Lung (tissue), 12 donors: ENCODE measurements around the gene FAM222A. TPM values are rescaled to one million over a fixed set of nuclear protein-coding genes. Genes with fewer than 3 reads are reported as not detected.

Experiments used
- ATAC-seq: fragments of 200-7000 bp; cut with Tn5 transposase; one replicate; pipeline ENCODE4 v1.9.1; 2020; ENCODE audit warnings: moderate number of reproducible peaks; ENCODE audit not compliant: insufficient read depth, low FRiP score
- DNase-seq, 3 donors: peaks; one replicate each; pipeline ENCODE4 v3.0.0-alpha.2; 2013 to 2017
- H3K27ac ChIP-seq, 2 donors: one replicate each; pipeline ENCODE4 v1.5.1; 2013; ENCODE audit warnings: mild to moderate bottlenecking in 2 of 2, moderate library complexity in 2 of 2, control low read depth in 1 of 2, inconsistent platforms in 1 of 2, low read depth in 1 of 2, low read length in 1 of 2
- H3K27me3 ChIP-seq, 3 donors: one replicate each; pipeline ENCODE4 v1.5.1; 2013; ENCODE audit warnings: low read length in 2 of 3; ENCODE audit not compliant: control insufficient read depth in 3 of 3, insufficient read depth in 3 of 3
- H3K36me3 ChIP-seq, 4 donors: one replicate each; pipeline ENCODE4 v1.5.1; 2013; ENCODE audit warnings: low read length in 4 of 4, mild to moderate bottlenecking in 1 of 4, moderate library complexity in 1 of 4; ENCODE audit not compliant: control insufficient read depth in 4 of 4, insufficient read depth in 4 of 4
- H3K4me1 ChIP-seq, 5 donors: one replicate each; pipeline ENCODE4 v1.5.1; 2013; ENCODE audit warnings: low read length in 5 of 5, mild to moderate bottlenecking in 2 of 5, moderate library complexity in 1 of 5; ENCODE audit not compliant: control insufficient read depth in 5 of 5, insufficient read depth in 5 of 5
- H3K4me3 ChIP-seq: one replicate; pipeline ENCODE4 v1.5.1; 2013; ENCODE audit warnings: mild to moderate bottlenecking, control low read depth, moderate library complexity
- H3K9ac ChIP-seq, 2 donors: one replicate each; pipeline ENCODE4 v1.5.1; 2013; ENCODE audit warnings: low read length in 2 of 2, control low read depth in 1 of 2; ENCODE audit not compliant: insufficient read depth in 1 of 2
- H3K9me3 ChIP-seq, 4 donors: one replicate each; pipeline ENCODE4 v1.5.1; 2013; ENCODE audit warnings: low read length in 3 of 4, mild to moderate bottlenecking in 1 of 4, moderate library complexity in 1 of 4; ENCODE audit not compliant: control insufficient read depth in 4 of 4, insufficient read depth in 3 of 4
- WGBS, 2 donors: extraction: QIAGEN DNeasy Blood & Tissue Kit; methylation state at CpG; one replicate each; pipeline ENCODE4 v1.1.7; 2013; 5-methylcytosine and 5-hydroxymethylcytosine counted together
- polyA plus RNA-seq, 2 donors: library from polyadenylated mRNA; stranded (reverse); fragments of 200-250 nt; gene quantifications; one replicate each; pipeline ENCODE4 v1.2.1, GENCODE V29; 2013
- total RNA-seq, 2 donors: library from RNA; depleted of rRNA in 1 of 2; stranded (reverse); fragments of >200 nt in 1 of 2; gene quantifications; one replicate each; pipeline ENCODE4 v1.2.1, GENCODE V29; 2014 to 2021
- TF ChIP-seq, protein P1 (sequence below): IDR thresholded peaks from 2 replicates; pipeline ENCODE4 v1.5.1; 2012; ENCODE audit warnings: mild to moderate bottlenecking; ENCODE audit errors: control extremely low read depth, extremely low read depth
- donor health status: control.
- donor health status: control.
- donor health status: Bipolar disorder and iron deficiency.
- donor health status: healthy.
- donor health status: DM: yes; HTN: yes; CAD: no.

The FAM222A gene
- total and polyA plus RNA-seq, 4 donors: 0.28 to 2.6 (median 1.1) TPM

DNA sequence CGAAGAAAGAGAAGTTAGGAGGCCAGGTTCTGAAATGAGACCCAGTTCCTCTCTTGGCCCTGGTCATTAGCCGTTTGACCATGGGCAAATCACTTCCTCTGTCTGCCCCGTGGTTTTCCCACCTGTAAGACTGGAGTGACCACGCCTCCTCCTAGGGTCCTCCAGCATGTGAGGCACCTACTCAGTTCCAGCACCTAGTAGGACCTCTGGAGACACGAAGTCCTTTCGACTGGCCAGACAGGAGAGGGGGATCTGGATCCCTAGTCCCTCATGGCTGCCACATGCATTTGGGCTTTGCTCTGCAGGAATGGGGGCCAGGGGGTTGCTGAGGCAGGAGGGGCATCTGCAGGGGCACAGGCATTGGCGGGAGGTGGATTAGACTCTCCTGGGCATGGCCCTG, 103.2 kb downstream of the FAM222A start:
- no peak for DNase-seq
- 65 to 79% methylated on average over 7 of the region's 7 CpGs for WGBS, 2 donors

DNA sequence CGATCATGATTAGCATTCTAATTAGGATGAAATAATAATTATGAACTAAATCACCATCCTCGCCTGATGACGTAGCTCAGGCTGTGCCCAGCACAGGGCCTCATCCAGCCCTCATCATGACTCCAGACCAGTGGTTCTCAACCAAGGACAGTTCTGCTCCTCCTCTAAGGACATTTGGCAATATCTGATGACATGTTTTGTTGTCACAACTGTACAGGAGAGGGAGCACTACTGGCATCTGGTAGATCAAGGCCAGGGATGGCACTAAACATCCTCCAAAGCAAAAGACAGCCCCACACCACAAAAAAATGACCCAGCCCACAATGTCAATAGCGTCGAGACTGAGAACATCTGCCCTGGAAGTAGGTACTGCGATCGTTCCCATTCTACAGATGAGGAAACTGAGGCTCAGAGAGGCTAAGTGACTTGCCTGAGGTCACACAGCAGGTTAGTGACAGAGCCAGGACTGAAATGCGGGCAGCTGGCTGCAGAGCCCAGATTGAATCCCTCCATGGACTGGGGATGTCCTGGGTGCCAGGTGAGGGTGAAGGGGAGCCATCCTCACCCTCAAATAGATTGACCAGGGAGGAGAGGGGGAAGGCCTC, 104.1 kb downstream of the FAM222A start:
- H3K4me1 ChIP-seq: peaks cover 0 to 5% (median 0%) of the 10 kb centered on the region in 5 donors
- H3K27ac ChIP-seq: no peak overlapping the region
- H3K27me3 ChIP-seq: no peaks in the 10 kb centered on the region
- WGBS, 2 donors: 93 to 94% methylated on average over 8 of the region's 8 CpGs
- ATAC-seq (no peak), DNase-seq (no peak)
- TF ChIP-seq, protein P1, sequence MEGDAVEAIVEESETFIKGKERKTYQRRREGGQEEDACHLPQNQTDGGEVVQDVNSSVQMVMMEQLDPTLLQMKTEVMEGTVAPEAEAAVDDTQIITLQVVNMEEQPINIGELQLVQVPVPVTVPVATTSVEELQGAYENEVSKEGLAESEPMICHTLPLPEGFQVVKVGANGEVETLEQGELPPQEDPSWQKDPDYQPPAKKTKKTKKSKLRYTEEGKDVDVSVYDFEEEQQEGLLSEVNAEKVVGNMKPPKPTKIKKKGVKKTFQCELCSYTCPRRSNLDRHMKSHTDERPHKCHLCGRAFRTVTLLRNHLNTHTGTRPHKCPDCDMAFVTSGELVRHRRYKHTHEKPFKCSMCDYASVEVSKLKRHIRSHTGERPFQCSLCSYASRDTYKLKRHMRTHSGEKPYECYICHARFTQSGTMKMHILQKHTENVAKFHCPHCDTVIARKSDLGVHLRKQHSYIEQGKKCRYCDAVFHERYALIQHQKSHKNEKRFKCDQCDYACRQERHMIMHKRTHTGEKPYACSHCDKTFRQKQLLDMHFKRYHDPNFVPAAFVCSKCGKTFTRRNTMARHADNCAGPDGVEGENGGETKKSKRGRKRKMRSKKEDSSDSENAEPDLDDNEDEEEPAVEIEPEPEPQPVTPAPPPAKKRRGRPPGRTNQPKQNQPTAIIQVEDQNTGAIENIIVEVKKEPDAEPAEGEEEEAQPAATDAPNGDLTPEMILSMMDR: no peak
- H3K9ac ChIP-seq: no peak overlapping the region
- no peak overlapping the region for H3K4me3 ChIP-seq
- peaks cover 0 to 3% (median 0%) of the 10 kb centered on the region in 4 donors for H3K36me3 ChIP-seq
- no peaks in the 10 kb centered on the region for H3K9me3 ChIP-seq

More for the DNA sequence above, 103.2 kb downstream of the FAM222A start:
- Histone ChIP-seq H3K27me3 (no peaks in the 10 kb centered on the region), H3K4me3 (no peak overlapping the region), H3K4me1 (peaks cover 0 to 5% (median 0%) of the 10 kb centered on the region in 5 donors), H3K36me3 (peaks cover 0 to 3% (median 0%) of the 10 kb centered on the region in 4 donors), H3K9ac (no peak overlapping the region), H3K27ac (no peak overlapping the region), H3K9me3 (no peaks in the 10 kb centered on the region)
- TF ChIP-seq, protein P1: no peak
- no peak for ATAC-seq

DNA sequence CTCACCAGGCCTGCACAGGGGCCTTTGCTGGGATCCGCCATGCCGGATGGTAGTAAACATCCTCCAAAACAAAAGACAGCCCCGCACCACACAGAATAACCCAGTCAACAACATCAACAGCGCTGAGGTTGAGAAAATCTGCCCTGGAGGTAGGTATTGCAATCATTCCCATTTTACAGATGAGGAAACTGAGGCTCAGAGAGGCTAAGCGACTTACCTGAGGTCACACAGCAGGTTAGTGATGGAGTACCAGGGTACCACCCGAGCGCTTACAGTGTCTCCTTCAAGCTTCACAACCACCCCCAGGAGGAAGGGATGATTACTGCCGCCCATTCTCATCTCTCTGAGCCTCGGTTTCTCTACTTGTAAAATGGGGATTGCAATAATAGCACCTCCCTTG, 104.6 kb downstream of the FAM222A start:
- Histone ChIP-seq H3K36me3 (peaks cover 0 to 3% (median 0%) of the 10 kb centered on the region in 4 donors), H3K27me3 (no peaks in the 10 kb centered on the region), H3K4me3 (no peak overlapping the region), H3K9ac (no peak overlapping the region), H3K4me1 (peaks cover 0 to 5% (median 0%) of the 10 kb centered on the region in 5 donors), H3K27ac (no peak overlapping the region), H3K9me3 (no peaks in the 10 kb centered on the region)
- no peak for ATAC-seq
- TF ChIP-seq, protein P1: no peak
- DNase-seq: no peak
- WGBS, 2 donors: 91 to 96% methylated on average over 9 of the region's 9 CpGs
